ENCODE results near the gene CARMIL1. TPM values are rescaled to one million over a fixed set of nuclear protein-coding genes. Genes with fewer than 3 reads are reported as not detected.

The CARMIL1 gene
- total and polyA plus RNA-seq, 10 of the 15 experiments (the other 5 are each of a cell fraction or from before 2014, with no cell fraction given), result 6.4 to 18.1 (median 10.3) TPM

GRCh38 chr6:25560865-25561264 lies 281.7 kb downstream of the CARMIL1 start:
- Histone ChIP-seq H3K36me3 (ENCODE audit: control insufficient read depth in 2 of 2, insufficient read depth in 2 of 2, low read length in 1 of 2) (no peaks in the 10 kb centered on the region), H3K27ac (ENCODE audit: control insufficient read depth, insufficient read depth) (no peak overlapping the region), H3K27me3 (replicated peaks in 1 of 2; ENCODE audit: control insufficient read depth in 2 of 2, insufficient read depth in 2 of 2, low read length in 1 of 2) (no peaks in the 10 kb centered on the region), H2AFZ (ENCODE audit: control insufficient read depth, low read depth, low read length) (no peak overlapping the region), H3K4me2 (ENCODE audit: control insufficient read depth, insufficient read depth) (no peak overlapping the region), H3K4me3 (no peak overlapping the region), H3K4me1 (ENCODE audit: control insufficient read depth, insufficient read depth, low read length) (no peaks in the 10 kb centered on the region), H4K20me1 (ENCODE audit: control insufficient read depth, insufficient read depth) (no peaks in the 10 kb centered on the region), H3K9ac (ENCODE audit: control insufficient read depth, insufficient read depth, low read length) (no peak overlapping the region), H3K9me3 (replicated peaks; ENCODE audit: control insufficient read depth, insufficient read depth, low read length) (no peaks in the 10 kb centered on the region), H3K79me2 (ENCODE audit: control insufficient read depth, insufficient read depth, low read length) (no peaks in the 10 kb centered on the region)
- in situ Hi-C loops (cut with MboI), result no loop called here
- CTCF ChIA-PET, result no interaction called here
- DNase-seq (ENCODE audit: low read depth, low spot score), result no peak
- intact Hi-C loops (cut with micrococcal nuclease; ENCODE audit: unreplicated experiment), result no loop called here
- SMC1A ChIA-PET (ENCODE audit: uncharacterized antibody, unreplicated experiment), result no interaction called here
- no peak for TF ChIP-seq BCLAF1 (IDR thresholded peaks at IDR 0.05)
- no peak for TF ChIP-seq NFIC (IDR thresholded peaks at IDR 0.05; ENCODE audit: low read depth, low read length)
- no peak for TF ChIP-seq RAD21 (IDR thresholded peaks at IDR 0.05; ENCODE audit: insufficient read depth, low read depth, low read length)
- TF ChIP-seq KDM1A (IDR thresholded peaks at IDR 0.05; ENCODE audit: borderline replicate concordance), result no peak
- TF ChIP-seq CREB1 (IDR thresholded peaks at IDR 0.05; ENCODE audit: low read depth), result no peak
- TF ChIP-seq, protein P1, sequence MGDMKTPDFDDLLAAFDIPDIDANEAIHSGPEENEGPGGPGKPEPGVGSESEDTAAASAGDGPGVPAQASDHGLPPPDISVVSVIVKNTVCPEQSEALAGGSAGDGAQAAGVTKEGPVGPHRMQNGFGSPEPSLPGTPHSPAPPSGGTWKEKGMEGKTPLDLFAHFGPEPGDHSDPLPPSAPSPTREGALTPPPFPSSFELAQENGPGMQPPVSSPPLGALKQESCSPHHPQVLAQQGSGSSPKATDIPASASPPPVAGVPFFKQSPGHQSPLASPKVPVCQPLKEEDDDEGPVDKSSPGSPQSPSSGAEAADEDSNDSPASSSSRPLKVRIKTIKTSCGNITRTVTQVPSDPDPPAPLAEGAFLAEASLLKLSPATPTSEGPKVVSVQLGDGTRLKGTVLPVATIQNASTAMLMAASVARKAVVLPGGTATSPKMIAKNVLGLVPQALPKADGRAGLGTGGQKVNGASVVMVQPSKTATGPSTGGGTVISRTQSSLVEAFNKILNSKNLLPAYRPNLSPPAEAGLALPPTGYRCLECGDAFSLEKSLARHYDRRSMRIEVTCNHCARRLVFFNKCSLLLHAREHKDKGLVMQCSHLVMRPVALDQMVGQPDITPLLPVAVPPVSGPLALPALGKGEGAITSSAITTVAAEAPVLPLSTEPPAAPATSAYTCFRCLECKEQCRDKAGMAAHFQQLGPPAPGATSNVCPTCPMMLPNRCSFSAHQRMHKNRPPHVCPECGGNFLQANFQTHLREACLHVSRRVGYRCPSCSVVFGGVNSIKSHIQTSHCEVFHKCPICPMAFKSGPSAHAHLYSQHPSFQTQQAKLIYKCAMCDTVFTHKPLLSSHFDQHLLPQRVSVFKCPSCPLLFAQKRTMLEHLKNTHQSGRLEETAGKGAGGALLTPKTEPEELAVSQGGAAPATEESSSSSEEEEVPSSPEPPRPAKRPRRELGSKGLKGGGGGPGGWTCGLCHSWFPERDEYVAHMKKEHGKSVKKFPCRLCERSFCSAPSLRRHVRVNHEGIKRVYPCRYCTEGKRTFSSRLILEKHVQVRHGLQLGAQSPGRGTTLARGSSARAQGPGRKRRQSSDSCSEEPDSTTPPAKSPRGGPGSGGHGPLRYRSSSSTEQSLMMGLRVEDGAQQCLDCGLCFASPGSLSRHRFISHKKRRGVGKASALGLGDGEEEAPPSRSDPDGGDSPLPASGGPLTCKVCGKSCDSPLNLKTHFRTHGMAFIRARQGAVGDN (IDR thresholded peaks at IDR 0.05), result no peak
- TF ChIP-seq ESRRA (IDR thresholded peaks at IDR 0.05; ENCODE audit: low read length), result no peak
- TF ChIP-seq SREBF1 (IDR thresholded peaks at IDR 0.05; ENCODE audit: low read length), result no peak
- TF ChIP-seq SIN3A (IDR thresholded peaks at IDR 0.05; ENCODE audit: low read depth, low read length), result no peak
- WGBS (ENCODE audit: insufficient coverage, insufficient replicate concordance, low lambda C conversion rate, missing lambda C conversion rate), result 19% methylated on average over 2 of the region's 2 CpGs
- POLR2A ChIA-PET, result no interaction called here
- RAD21 ChIA-PET (ENCODE audit: unreplicated experiment), result no interaction called here
- FAIRE-seq, result no peak
- BruUV-seq (replicated peaks), result no TSS peak
- no peak for ATAC-seq
